ENCODE data around the gene TBCA.

The TBCA gene, protein sequence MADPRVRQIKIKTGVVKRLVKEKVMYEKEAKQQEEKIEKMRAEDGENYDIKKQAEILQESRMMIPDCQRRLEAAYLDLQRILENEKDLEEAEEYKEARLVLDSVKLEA

DNA sequence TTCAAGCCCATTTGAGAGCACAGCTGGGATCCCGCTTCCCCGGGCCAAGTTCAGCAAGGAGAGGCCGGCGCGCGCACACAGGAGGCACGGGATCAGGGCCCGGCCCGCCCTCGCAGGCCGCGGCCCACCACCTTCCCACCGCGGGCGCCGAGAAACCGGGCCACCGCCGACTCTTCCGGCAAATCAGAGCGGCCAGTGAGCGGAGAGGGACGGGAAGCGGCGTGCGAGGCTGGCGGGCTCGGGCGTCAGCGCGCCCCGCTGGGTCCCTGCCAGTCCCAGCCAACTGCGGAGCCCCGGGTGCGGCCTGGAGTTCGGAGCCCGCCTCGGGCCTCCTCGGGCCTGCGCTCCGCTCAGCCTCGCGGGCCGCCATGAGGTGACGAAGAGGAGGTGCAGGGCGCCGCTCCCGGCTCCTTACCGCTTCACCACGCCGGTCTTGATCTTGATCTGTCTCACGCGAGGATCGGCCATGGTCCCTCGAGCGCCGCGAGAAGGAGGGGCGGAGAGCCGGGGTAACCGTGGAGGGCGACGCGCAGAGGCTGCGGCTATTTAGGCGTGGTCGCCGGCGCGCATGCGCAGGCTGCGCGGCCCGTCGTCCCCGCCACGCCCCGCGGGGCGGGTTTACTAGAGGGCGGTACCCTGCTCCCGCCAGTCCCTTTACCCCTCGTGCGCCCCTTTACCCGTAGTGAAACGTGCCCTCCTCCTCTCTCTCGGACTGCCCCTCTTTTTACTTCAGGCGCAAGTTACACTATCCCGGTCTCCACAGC, at the start of gene TBCA:
Gene TBCA (minus strand): TSS at position 550 of the 764 bp plus-strand sequence. CDS start 82 bp downstream, at position 468.
- peak; percentile 95 for DNase-seq (ENCODE audit: low spot score)

DNA sequence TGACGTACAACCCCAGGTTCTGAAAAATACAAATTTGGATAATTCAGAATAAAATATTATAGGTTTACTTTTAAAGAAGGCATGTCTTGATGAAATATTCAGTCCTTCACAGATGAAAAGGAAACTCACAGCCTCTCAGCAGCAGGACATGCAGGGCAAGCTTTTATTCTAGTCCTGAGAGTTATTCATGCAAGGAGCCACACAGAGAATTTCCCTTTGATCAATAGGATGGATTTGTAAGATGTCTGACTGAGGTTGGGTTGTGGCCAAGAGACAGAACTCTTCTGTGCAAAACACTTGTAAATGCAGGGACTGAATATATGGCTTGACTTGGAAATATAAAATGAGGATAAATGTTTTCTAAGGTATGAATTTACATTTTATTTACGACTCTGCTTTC, 48.8 kb upstream of the TBCA start:
- DNase-seq (ENCODE audit: low spot score): no peak

DNA sequence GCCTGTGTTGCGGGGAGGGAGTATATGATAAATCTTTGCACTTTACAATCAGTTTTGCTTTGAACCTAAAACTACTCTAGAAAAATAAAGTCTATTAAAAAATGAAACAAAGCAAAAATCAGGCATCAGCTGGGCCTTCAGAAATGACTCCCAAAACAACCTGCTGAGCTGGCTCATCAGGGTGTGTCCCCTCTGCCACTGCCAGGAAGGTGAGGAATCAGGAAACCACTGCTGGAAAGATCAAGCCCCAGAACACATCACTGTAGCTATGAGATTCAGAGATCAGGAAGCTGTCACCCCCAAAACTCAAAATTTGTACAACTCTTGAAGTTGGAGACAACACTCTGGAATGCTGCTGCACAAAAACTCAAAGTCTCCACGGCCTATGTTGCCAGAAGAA, 40.5 kb upstream of the TBCA start:
- no peak for DNase-seq (ENCODE audit: low spot score)

- DNase-seq (ENCODE audit: low spot score): no peak
Observed at GRCh38 chr5:77812926-77813589, 36.9 kb upstream of the TBCA start.

DNA sequence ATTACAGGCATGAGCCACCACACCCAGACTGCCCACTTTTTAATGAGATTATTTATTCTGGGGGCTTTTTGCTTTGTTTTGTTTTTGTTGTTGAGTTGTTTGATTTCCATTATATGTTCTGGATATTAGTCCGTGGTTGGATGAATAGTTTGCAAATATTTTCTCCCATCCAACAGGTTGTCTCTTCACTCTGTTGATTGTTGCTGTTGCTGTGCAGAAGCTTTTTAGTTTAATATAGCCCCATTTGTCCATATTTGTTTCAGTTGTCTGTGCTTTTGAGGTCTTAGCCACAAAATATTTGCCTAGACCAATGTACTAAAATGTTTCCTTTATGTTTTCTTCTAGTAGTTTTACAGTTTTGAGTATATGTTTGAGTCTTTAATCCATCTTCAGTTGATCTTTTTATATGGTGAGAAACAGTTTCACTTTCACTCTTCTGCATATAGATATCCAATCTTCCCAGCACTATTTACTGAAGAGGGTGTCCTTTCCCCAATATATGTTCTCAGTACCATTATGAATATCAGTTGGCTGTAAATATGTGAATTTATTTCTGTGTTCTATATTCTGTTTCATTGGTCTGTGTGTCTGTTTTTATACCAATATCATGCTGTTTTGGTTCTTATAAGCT, 30.2 kb upstream of the TBCA start:
- no peak for DNase-seq (ENCODE audit: low spot score)

DNA sequence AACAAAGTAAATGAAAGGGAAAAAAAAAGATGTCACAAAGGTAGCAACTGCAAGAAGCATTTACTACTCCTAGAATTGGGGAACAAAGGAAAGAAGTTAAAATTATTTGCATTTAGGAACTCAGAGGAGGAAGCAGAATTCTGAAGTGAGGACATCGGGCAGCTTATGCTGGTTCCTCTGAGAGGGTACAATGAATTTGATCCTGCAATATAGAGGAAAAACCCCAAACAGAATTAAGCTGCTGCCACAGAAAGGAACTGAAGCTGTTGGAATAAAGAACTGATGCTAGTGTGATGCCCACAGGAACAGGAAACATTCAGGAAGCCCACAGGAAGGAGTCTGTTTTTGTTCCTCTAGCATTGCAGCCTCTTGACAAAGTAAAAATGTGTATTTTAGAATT, 22.3 kb upstream of the TBCA start:
- DNase-seq (ENCODE audit: low spot score): no peak

GRCh38 chr5:77797136-77797535, 21.0 kb upstream of the TBCA start:
- DNase-seq (ENCODE audit: low spot score): no peak

DNA sequence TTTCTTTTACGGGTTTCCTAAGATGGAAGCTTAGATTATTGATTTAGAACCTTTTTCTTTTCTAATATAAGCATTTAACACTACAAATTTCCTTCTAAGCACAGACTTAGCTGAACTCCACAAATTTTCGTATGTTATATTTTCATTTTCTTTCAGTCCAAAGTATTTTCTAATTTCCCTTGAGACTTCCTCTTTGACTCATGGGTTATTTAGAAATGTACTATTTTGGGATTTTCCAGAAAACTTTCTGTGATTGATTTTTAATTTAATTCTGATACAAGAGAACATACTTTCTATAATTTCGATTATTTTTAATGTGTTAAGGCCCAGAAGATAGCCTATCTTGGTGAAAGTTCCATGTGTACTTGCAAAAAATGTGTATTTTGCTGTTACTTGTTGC, 19.7 kb upstream of the TBCA start:
- no peak for DNase-seq (ENCODE audit: low spot score)

DNA sequence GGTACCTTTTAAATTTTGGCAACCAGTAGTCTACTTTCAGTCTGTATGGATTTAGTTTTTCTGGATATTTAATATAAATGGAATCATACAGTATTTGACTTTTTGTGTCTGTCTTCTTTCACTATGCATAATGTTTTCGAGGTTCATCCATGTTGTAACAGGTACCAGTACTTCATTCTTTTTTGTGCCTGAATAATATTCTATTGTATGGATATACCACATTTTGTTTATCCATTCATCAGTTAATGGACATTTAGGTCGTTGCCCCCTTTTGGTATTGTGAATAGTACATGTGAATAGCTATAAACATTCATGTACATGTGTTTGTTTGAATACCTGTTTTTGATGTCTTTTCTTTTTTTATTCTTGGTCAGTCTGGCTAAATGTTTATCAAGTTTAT, 19.1 kb upstream of the TBCA start:
- DNase-seq (ENCODE audit: low spot score): no peak

DNA sequence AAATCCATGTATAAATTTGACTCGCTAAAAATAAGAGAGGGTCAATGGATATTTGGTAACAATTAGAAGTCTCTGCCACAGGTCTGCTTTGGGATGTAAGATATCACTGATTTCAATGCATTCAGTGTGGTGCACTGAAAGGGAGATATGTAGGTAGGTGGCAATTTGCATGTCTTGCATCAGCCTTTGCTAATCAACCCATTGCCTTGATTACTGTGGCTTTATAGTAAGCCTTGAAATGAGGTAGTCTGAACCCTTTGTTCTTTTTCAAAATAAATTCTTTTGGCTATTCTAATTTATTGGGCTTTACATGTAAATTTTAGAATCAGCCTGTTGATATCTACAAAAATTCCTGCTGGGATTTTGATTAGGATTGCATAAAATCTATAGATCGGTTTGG, 15.8 kb upstream of the TBCA start:
- no peak for DNase-seq (ENCODE audit: low spot score)

- no peak for DNase-seq (ENCODE audit: low spot score)
Observed at GRCh38 chr5:77791356-77791755, 15.2 kb upstream of the TBCA start.

DNA sequence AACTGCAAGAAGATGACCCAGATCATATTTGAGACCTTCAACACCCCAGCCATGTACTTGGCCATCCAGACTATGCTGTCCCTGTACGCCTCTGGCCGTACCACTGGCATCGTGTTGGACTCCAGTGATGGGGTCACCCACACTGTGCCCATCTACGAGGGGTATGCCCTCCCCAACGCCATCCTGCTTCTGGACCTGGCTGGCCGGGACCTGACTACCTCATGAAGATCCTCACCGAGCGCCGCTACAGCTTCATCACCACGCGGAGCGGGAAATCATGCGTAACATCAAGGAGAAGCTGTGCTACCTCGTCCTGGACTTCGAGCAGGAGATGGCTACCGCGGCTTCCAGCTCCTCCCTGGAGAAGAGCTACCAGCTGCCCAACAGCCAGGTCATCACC, 9.1 kb upstream of the TBCA start:
- no peak for DNase-seq (ENCODE audit: low spot score)

DNA sequence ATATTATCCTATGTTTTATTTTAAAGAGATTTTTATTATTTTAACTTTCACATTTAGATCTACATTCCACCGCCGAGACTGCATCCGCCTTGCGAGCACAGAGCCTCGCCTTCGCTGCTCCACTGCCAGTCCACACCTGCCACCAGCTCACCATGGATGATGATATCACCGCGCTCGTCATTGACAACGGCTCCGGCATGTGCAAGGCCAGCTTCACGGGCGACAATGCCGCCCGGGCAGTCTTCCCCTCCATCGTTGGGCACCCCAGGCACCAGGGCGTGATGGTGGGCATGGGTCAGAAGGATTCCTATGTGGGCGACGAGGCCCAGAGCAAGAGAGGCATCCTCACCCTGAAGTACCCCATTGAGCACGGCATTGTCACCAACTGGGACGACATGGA, 8.6 kb upstream of the TBCA start:
- no peak for DNase-seq (ENCODE audit: low spot score)

GRCh38 chr5:77781076-77781475, 4.9 kb upstream of the TBCA start:
- no peak for DNase-seq (ENCODE audit: low spot score)

GRCh38 chr5:77778881-77779438, 2.8 kb upstream of the TBCA start:
- DNase-seq (ENCODE audit: low spot score): no peak

DNA sequence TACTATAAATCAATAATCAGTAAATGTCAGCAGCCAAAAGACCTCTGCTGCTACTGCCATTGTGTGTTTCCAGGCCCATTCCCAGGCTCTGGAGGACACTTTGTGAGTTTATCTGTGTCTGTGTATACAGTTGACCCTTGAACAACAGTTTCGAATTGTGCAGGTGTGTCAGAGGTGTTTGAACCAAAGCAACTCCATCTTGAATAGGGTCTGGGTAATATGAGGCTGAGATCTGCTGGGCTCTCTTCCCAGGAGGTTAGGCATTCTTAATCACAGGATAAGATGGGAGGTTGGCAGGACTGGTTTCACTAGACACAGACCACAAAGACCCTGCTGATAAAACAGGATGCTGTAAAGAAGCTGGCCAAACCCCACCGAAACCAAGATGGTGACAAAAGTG, 2.3 kb upstream of the TBCA start:
- no peak for DNase-seq (ENCODE audit: low spot score)

DNA sequence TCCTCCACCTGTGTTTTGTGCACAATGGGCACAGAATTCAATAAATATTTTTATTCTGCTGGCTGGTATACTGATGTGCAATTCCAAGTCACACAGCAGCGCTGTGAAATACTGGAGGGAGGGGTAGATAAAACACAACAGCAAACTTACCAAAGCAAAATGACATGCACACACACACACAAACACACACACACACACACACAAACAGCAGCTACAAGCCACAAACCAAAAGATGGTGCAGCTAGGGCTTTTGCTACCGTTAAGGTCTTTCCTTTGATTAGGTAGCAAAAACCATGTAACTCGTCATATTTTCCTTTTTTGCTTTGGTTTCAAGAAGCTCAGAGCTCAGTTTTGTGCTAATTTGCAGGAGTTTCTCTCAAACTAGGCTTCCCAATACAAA, 1.8 kb upstream of the TBCA start:
- DNase-seq (ENCODE audit: low spot score): no peak

- no peak for DNase-seq (ENCODE audit: low spot score)
Observed at GRCh38 chr5:77777281-77777892, 1.2 kb upstream of the TBCA start.

DNA sequence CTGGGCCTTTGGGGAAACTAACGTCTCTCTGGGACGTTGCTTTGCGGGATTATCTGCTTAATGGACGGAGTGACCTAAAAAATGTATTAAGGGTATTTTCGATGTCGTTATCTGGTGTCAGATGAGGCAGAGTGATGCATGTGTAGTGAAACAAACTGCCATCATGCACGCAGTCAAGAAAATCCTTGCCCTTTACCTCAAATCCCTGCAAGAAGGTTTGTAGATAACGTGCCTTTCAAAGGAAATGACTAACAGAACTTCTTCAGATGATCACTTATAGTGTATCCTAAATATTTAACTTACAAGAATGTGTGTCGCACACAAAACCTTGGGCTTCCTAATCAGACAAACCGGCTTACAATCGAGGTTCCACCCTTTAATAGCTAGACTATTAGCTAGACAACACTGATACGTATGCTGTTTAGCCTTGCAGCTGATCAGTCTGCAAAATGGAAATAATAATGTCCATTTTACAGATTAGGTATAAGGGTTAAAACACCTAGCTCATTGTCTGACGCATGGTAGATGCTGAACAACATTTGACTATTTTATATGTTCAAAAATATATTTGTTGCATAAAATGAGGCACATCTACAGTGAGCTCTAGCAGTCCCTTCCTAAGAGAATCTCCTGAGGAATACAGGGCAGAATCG, 541 bp upstream of the TBCA start:
- no peak for DNase-seq (ENCODE audit: low spot score)

DNA sequence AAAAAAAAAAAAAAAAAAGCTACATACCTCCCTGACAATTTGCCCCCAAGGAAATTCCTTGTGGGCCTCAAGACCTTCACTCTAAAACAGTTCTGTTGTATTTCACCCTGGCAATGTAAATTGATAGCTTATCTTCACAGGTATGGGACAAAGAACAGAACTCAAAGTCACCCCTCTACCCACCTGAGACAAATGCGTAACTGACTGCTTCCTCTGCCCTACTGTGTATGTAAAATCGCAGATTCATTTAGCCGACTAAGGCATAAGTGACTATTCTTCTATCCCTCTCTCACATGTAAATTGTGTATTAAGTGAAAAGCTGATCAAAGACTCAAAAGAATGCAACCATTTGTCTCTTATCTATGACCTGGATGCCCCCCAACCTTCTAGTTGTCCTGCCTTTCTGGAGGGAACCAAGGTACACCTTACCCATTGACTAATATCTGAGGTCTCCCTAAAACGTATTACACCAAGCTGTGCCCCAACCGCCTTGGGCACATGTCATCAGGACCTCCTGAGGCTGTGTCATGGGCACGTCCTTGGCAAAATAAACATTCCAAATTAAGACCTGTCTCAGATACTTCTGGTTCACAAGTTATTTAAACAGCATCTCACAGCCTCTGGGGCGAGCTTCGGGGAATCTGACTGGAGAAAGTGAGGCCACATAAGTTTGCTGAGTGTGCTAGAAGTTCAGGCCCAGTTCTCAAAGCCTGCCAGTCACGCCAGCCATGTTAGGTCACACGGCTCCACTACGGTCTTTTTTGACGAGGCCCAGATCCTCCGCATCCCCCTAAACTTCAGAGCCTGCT, 954 bp downstream of the TBCA start:
- no peak for DNase-seq (ENCODE audit: low spot score)

GRCh38 chr5:77773734-77774280, 2.3 kb downstream of the TBCA start:
- DNase-seq (ENCODE audit: low spot score): no peak
